ENCODE data around the gene MAGEF1. TPM values are rescaled to one million over a fixed set of nuclear protein-coding genes. Genes with fewer than 3 reads are reported as not detected.

The MAGEF1 gene
- total and polyA plus RNA-seq, 8 donors: 10.4 to 34.0 (median 16.7) TPM

DNA sequence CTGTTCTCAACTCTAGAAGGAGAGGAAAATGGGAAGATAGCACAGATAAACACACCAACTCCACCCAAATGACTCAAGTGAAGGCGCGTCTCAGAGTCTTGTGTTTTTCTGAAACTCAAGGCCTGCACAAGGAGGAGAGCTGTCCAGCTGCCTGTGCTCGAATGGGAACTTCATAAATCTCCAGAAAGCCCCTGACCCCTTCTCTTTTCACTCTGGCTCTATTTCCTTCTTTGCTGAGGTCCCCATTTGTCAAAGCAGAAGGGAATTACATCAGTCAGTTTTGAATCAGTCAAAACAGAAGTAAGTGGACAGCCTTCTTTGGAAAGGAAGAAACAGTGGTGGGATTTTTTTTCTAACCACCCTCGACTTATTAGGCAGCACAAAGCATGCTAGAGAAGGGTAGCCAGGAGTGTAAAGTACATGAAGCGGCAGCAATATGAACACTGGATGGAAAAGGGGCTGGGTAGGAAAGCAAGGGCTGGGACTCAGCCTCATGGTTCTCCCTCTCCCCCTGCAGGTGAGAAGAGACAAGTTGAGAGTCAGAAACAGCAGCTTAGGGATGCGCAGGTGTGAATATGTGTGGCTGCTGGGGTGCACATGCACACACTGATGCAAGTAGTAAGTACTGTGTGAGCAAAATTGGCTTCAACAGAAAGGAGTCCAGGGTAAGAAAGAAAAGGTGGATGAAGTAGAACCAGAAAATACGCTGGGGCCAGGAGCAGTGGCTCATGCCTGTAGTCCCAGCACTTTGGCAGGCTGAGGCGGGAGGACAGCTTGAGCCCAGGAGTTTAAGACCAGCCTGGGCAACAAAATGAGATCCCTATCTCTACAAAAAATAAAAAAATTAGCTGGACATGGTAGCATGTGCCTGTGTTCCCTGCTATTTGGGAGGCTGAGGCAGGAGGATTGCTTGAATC is 36.6 kb upstream of the MAGEF1 start:
- Histone ChIP-seq H3K4me3 (no peak overlapping the region), H3K4me1 (peaks cover 19 to 35% (median 24%) of the 10 kb centered on the region in 3 donors), H3K36me3 (no peaks in the 10 kb centered on the region), H3K9me3 (no peaks in the 10 kb centered on the region), H3K27ac (no peak overlapping the region), H3K27me3 (no peaks in the 10 kb centered on the region)
- DNase-seq (peak in 1 of 6 donors; percentile 20), FAIRE-seq (no peak), ATAC-seq (peak in 3 of 4 donors; percentile 25 to 54 (median 44))
- TF ChIP-seq, protein P1, sequence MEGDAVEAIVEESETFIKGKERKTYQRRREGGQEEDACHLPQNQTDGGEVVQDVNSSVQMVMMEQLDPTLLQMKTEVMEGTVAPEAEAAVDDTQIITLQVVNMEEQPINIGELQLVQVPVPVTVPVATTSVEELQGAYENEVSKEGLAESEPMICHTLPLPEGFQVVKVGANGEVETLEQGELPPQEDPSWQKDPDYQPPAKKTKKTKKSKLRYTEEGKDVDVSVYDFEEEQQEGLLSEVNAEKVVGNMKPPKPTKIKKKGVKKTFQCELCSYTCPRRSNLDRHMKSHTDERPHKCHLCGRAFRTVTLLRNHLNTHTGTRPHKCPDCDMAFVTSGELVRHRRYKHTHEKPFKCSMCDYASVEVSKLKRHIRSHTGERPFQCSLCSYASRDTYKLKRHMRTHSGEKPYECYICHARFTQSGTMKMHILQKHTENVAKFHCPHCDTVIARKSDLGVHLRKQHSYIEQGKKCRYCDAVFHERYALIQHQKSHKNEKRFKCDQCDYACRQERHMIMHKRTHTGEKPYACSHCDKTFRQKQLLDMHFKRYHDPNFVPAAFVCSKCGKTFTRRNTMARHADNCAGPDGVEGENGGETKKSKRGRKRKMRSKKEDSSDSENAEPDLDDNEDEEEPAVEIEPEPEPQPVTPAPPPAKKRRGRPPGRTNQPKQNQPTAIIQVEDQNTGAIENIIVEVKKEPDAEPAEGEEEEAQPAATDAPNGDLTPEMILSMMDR (IDR thresholded peaks at IDR 0.05): peak in 2 of 4 donors; percentile 10 to 17
- 68 to 71% methylated on average over 8 of the region's 8 CpGs for WGBS, 2 donors
- intact Hi-C loops (cut with DNase I): no loop called here

DNA sequence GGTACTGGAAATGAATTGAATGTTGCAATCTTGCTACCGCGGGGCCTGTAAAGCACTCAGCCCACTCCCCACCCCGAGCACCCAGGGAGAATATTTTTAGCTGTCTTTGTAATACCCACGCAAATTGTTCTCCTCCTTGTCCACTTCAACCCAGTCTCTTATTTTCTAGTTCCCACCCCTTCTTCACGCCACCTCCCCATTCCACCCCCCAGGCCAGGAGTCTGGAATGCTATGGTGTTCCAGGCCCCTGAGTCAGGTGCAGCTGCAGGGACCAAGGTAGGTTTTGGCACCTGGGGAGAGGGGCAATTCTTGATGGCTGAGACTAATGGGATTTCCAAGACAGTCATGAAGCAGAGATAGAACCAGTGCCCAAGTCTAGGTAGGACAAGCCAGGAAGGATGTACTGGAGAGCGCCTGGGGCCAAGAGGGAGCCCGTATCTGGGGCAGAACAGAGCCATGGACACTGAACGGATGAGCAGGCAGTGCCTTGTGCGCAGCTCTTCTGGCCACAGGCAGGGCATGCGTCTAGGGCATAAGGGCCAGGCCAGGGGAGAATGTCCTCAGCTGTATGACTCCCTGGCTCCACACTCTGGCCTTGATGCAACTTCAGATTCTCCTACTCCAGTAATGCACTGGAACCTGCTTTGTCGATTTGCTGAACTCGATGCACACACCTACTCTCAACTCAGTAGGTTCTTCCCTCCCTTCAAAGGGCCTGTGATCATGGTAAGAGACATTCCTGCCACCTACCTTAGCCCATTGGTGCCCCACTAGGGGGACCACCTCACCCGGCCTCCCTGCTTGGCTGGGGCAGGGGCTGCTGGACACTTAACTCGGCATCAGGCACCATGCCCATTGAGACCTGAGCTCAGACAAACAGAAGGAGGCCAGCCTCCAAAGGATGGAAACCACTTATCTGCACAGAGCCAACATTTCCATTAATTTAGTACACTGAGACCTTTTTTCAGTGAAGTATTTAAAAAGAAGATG is 34.6 kb upstream of the MAGEF1 start:
- no peaks in the 10 kb centered on the region for H3K27me3 ChIP-seq
- H3K4me3 ChIP-seq: no peak overlapping the region
- no peak overlapping the region for H3K27ac ChIP-seq
- TF ChIP-seq, protein P1 (IDR thresholded peaks at IDR 0.05): no peak
- WGBS, 2 donors: 88 to 91% methylated on average over 14 of the region's 14 CpGs
- ATAC-seq: no peak
- FAIRE-seq: no peak
- intact Hi-C loops (cut with DNase I): no loop called here
- no peaks in the 10 kb centered on the region for H3K9me3 ChIP-seq
- no peak for DNase-seq
- H3K36me3 ChIP-seq: no peaks in the 10 kb centered on the region
- H3K4me1 ChIP-seq: peaks cover 8 to 25% (median 12%) of the 10 kb centered on the region in 3 donors

DNA sequence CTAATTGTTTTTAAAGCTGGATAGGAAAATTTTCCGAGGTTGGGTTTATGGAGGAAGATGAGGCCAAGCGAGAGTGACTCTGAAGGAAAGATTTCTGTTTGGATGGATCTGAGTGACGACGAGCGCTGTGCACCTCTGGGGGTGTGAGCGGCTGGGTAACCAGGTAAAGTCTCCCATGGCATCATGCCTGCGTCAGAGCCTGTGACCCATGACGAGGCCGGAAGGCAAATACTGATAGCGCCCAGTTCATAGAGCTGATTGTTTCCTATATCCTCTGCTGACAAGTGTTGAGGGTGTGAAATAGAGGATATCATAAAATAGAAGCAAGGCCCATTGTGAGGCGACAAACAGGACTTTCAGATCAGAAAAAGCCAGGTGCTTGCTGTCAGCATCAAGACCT is 33.7 kb upstream of the MAGEF1 start:
- Histone ChIP-seq H3K4me1 (peaks cover 6 to 18% (median 7%) of the 10 kb centered on the region in 3 donors), H3K4me3 (no peak overlapping the region)

DNA sequence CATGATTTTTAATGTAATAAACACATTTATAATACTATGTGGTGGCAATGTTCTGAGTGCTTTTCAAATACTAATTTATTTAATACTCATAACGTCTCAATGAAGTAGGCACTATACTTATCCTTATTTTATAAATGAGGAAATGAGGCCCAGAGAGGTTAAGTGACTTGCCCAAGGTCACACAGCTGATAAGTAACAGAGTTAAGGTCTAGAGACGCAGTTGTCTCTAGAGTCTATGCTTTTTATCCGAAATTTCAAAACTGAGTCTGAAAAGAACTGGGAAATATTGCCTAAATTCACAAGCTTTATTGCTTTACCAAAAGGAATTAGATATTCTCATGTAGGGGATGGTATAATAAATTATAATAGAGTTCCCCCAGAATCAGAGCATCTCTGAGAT is 31.4 kb upstream of the MAGEF1 start:
- DNase-seq (no peak), FAIRE-seq (no peak), ATAC-seq (no peak)
- intact Hi-C loops (cut with DNase I): no loop called here
- Histone ChIP-seq H3K36me3 (no peaks in the 10 kb centered on the region), H3K9me3 (no peaks in the 10 kb centered on the region), H3K27me3 (no peaks in the 10 kb centered on the region), H3K4me1 (peaks cover 0 to 8% (median 0%) of the 10 kb centered on the region in 3 donors), H3K4me3 (no peak overlapping the region), H3K27ac (no peak overlapping the region)
- 48 to 53% methylated on average over 3 of the region's 3 CpGs for WGBS, 2 donors
- TF ChIP-seq, protein P1 (IDR thresholded peaks at IDR 0.05): no peak

More for the DNA sequence above, 33.7 kb upstream of the MAGEF1 start:
- Histone ChIP-seq H3K9me3 (no peaks in the 10 kb centered on the region), H3K27me3 (no peaks in the 10 kb centered on the region), H3K36me3 (no peaks in the 10 kb centered on the region), H3K27ac (no peak overlapping the region)
- ATAC-seq (peak in 3 of 4 donors; percentile 64 to 90 (median 88)), DNase-seq (peak in 4 of 6 donors; percentile 56 to 79 (median 78)), FAIRE-seq (no peak)
- whole genome bisulfite sequencing, 2 donors: 51 to 55% methylated on average over 11 of the region's 11 CpGs
- TF ChIP-seq, protein P1 (IDR thresholded peaks at IDR 0.05): no peak
- intact Hi-C loops (cut with DNase I): no loop called here

All from pancreas (tissue), 10 donors.